ENCODE data around the gene HAPSTR1. TPM values are rescaled to one million over a fixed set of nuclear protein-coding genes. Genes with fewer than 3 reads are reported as not detected.
A peak's percentile ranks its signal among the peaks of the same experiment; 100 is the strongest.

Gene HAPSTR1
- total RNA-seq, 1 donor = 93.4 TPM

DNA sequence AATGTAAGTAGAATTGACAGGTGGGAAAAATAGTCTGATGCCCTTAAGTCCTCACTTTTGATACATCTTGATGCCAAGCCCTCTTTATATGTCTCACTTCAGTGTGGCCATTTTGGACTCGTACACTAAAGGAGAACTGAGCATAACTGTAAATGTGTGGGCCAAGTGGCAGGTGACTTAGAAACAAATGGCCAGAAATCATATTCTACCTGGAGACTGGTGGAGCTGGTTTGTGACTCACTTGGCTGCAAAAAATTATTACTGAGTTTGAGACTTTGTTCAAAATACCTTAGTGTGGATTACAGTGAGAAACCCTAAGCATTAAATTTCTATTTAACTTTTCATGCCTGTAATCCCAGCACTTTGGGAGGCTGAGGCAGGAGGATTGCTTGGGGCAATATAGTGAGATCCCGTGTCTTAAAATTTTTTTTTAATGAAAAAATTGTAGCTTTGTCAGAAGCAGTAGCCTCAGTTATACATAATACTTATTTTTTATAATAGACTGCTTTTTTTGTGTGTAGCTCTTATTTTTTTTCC, 5.0 kb downstream of the HAPSTR1 start:
- Histone ChIP-seq H4K20me1 (ENCODE audit: insufficient read depth, low read length) (peaks cover 85% of the 10 kb centered on the region), H3K27me3 (ENCODE audit: insufficient read depth, low read length) (no peaks in the 10 kb centered on the region), H3K27ac (ENCODE audit: low read depth, low read length) (peak overlapping the region; percentile 46), H3K79me2 (ENCODE audit: insufficient read depth, low read length) (peaks cover 100% of the 10 kb centered on the region), H3K4me2 (ENCODE audit: insufficient read depth, low read length) (peak overlapping the region; percentile 99), H3K4me3 (ENCODE audit: insufficient read depth, low read length) (no peak overlapping the region), H2AFZ (ENCODE audit: low read length) (no peak overlapping the region), H3K36me3 (ENCODE audit: insufficient read depth, low read length) (peaks cover 62% of the 10 kb centered on the region), H3K4me1 (ENCODE audit: insufficient read depth, low read length) (peaks cover 70% of the 10 kb centered on the region), H3K9me3 (ENCODE audit: low read depth, low read length) (no peaks in the 10 kb centered on the region)
- TF ChIP-seq, protein P1, sequence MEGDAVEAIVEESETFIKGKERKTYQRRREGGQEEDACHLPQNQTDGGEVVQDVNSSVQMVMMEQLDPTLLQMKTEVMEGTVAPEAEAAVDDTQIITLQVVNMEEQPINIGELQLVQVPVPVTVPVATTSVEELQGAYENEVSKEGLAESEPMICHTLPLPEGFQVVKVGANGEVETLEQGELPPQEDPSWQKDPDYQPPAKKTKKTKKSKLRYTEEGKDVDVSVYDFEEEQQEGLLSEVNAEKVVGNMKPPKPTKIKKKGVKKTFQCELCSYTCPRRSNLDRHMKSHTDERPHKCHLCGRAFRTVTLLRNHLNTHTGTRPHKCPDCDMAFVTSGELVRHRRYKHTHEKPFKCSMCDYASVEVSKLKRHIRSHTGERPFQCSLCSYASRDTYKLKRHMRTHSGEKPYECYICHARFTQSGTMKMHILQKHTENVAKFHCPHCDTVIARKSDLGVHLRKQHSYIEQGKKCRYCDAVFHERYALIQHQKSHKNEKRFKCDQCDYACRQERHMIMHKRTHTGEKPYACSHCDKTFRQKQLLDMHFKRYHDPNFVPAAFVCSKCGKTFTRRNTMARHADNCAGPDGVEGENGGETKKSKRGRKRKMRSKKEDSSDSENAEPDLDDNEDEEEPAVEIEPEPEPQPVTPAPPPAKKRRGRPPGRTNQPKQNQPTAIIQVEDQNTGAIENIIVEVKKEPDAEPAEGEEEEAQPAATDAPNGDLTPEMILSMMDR (IDR thresholded peaks at IDR 0.05; ENCODE audit: extremely low read depth, low read depth, low read length) = no peak
- DNase-seq (ENCODE audit: insufficient read length, low spot score, missing footprints) = no peak

DNA sequence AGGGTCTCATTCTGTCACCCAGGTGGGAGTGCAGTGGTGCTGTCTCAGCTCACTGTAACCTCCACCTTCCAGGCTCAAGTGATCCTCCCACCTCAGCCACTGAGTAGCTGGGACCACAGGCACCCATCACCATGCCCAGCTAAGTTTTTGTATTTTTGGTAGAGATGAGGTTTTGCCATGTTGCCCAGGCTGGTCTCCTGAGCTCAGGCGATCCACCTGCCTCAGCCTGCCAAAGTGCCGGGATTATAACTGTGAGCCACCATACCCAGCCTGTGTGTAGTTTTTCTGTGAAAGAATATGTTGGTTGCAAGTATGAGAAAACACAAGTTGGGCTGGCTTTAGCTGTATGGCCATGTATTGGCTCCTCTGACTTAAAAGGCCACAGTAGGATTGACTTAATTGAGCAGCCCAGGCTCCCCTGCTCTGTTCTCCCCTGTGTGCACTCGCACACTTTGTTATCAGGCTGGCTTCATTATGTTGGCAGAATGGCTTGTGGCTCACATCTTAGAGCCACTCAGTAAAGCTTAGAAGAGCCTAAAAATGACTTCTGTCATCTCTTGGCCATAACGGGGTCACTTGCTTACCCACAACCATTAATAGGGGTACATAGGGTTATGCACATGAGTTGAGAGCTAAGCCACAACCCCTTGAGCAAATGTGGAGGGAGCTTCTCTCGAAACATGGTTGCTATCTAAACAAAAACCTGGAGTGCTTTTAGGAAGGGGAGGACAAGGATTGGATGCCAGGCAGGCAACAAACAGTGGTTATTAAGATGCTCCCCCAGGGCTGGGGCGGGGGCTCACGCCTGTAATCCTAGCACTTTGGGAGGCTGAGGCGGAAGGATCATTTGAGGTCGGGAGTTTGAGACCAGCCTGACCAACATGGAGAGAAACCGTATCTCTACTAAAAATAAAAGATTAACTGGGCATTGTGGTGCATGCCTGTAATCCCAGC, 6.1 kb downstream of the HAPSTR1 start:
- Histone ChIP-seq H4K20me1 (ENCODE audit: insufficient read depth, low read length) (peaks cover 94% of the 10 kb centered on the region), H3K36me3 (ENCODE audit: insufficient read depth, low read length) (peaks cover 62% of the 10 kb centered on the region), H3K4me3 (ENCODE audit: insufficient read depth, low read length) (no peak overlapping the region), H3K4me2 (ENCODE audit: insufficient read depth, low read length) (peak overlapping the region; percentile 14), H3K27me3 (ENCODE audit: insufficient read depth, low read length) (no peaks in the 10 kb centered on the region), H3K4me1 (ENCODE audit: insufficient read depth, low read length) (peaks cover 81% of the 10 kb centered on the region), H3K79me2 (ENCODE audit: insufficient read depth, low read length) (peaks cover 100% of the 10 kb centered on the region), H3K27ac (ENCODE audit: low read depth, low read length) (peak overlapping the region; percentile 45), H2AFZ (ENCODE audit: low read length) (no peak overlapping the region), H3K9me3 (ENCODE audit: low read depth, low read length) (no peaks in the 10 kb centered on the region)
- TF ChIP-seq, protein P1 (IDR thresholded peaks at IDR 0.05; ENCODE audit: extremely low read depth, low read depth, low read length) = no peak
- peak; percentile 63 for DNase-seq (ENCODE audit: insufficient read length, low spot score, missing footprints)

DNA sequence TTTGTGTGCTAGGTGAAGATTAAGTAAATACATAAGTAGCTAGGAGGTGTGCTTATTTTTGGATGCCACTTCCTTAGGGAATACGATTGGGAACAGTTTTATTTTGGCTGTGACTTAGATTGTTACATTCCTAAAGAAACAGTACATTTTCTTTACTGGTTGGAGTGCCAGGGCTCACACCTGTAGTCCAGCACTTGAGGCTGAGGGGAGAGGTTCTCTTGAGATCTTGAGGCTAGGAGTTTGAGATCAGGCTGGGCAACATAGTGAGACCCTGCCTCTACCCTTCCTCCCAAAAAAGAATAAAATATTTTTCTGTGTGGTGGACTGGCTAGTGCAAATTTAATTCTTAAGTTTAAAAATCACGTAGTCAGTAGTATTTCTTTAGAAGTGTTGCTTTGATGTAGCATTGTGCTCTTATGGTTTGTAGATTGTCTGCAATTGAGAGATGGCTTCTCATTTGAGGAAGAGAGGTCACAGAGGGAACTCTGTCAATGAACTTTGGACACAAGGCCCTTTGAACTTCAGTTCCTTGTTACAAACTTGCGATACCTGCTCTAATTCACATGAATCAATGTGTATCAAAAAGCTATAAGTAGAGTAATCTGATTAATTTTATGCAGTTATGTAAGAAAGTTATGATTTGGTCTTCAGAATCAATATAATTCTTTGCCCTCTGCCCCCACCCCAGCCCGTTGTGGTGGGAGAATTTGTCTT, 7.1 kb downstream of the HAPSTR1 start:
- TF ChIP-seq, protein P1 (IDR thresholded peaks at IDR 0.05; ENCODE audit: extremely low read depth, low read depth, low read length) = no peak
- H2AFZ ChIP-seq (ENCODE audit: low read length) = no peak overlapping the region
- peak overlapping the region; percentile 53 for H3K4me2 ChIP-seq (ENCODE audit: insufficient read depth, low read length)
- no peak for DNase-seq (ENCODE audit: insufficient read length, low spot score, missing footprints)
- H3K27me3 ChIP-seq (ENCODE audit: insufficient read depth, low read length) = no peaks in the 10 kb centered on the region
- peak overlapping the region; percentile 89 for H3K27ac ChIP-seq (ENCODE audit: low read depth, low read length)
- peaks cover 95% of the 10 kb centered on the region for H4K20me1 ChIP-seq (ENCODE audit: insufficient read depth, low read length)
- peaks cover 65% of the 10 kb centered on the region for H3K36me3 ChIP-seq (ENCODE audit: insufficient read depth, low read length)
- H3K9me3 ChIP-seq (ENCODE audit: low read depth, low read length) = no peaks in the 10 kb centered on the region
- no peak overlapping the region for H3K4me3 ChIP-seq (ENCODE audit: insufficient read depth, low read length)
- peaks cover 85% of the 10 kb centered on the region for H3K4me1 ChIP-seq (ENCODE audit: insufficient read depth, low read length)
- H3K79me2 ChIP-seq (ENCODE audit: insufficient read depth, low read length) = peaks cover 100% of the 10 kb centered on the region
